HFFc6 (cell line): Measurements from ENCODE around the gene EXD1. TPM values are rescaled to one million over a fixed set of nuclear protein-coding genes. Genes with fewer than 3 reads are reported as not detected.
"Not testable (repeated sequence)": the region's sequence is repeated elsewhere in the genome, so short reads cannot be mapped to it uniquely, and the experiment has no call there.

ENCODE experiments used
- DNase-seq: peaks from one replicate; pipeline ENCODE4 v3.0.0-alpha.2; 2018
- H3K27ac Mint-ChIP-seq: 2 replicates; pipeline ENCODE4 v1.8.0; 2020; ENCODE audit warnings: mild to moderate bottlenecking, mixed read lengths
- H3K27me3 Mint-ChIP-seq: 2 replicates; pipeline ENCODE4 v1.8.0; 2021; ENCODE audit warnings: mild to moderate bottlenecking, moderate library complexity, mixed read lengths; ENCODE audit not compliant: insufficient read depth
- H3K36me3 Mint-ChIP-seq: 2 replicates; pipeline ENCODE4 v1.8.0; 2021; ENCODE audit warnings: low read depth, mixed read lengths
- H3K4me1 Mint-ChIP-seq: 2 replicates; pipeline ENCODE4 v1.8.0; 2020; ENCODE audit warnings: low read depth, mixed read lengths
- H3K4me3 Mint-ChIP-seq: 2 replicates; pipeline ENCODE4 v1.8.0; 2020; ENCODE audit warnings: mild to moderate bottlenecking, moderate library complexity, mixed read lengths
- H3K9me3 Mint-ChIP-seq: 2 replicates; pipeline ENCODE4 v1.8.0; 2020; ENCODE audit warnings: mild to moderate bottlenecking, mixed read lengths
- total RNA-seq, 6 experiments: library from RNA; stranded (reverse); fragmentation: NEBNext Ultra II Directional; extraction: Animal tissue kit (Norgen Biotek cat#: 25700); gene quantifications; 2 replicates in 1 of 6; 3 replicates in 5 of 6; pipeline ENCODE4 v1.2.3, GENCODE V29; 2021
- TF ChIP-seq, protein P1 (sequence below): fragments of 200-600 bp; sonication (generic); IDR thresholded peaks from 2 replicates; pipeline ENCODE4 v1.5.0; 2021; ENCODE audit warnings: antibody characterized with exemption, mild to moderate bottlenecking

Gene EXD1
- total RNA-seq, 6 experiments from 2014 or later = not detected

DNA sequence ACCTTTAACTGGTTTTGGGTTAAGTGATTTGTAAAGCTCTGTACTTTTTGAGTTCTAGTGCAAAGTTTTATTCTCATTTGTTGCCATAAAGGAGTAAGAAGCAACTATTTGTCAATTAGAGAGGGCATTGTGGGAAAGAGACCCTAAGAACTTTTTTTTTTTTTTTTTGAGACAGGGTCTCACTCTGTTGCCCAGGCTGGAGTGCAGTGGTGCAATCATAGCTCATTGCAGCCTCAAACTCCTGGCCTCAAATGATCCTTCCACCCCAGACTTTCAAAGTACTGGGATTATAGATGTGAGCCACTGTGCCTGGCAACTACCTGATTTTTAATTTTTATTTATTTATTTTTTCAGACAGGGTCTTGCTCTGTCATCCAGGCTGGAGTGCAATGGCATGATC lies 5.4 kb upstream of the EXD1 start:
- no peak overlapping the region for H3K4me3 Mint-ChIP-seq
- peaks cover 25% of the 10 kb centered on the region for H3K4me1 Mint-ChIP-seq
- DNase-seq = no peak
- H3K36me3 Mint-ChIP-seq = no peaks in the 10 kb centered on the region
- no peaks in the 10 kb centered on the region; the same call in 1 of the 2 replicates for H3K27me3 Mint-ChIP-seq
- H3K27ac Mint-ChIP-seq = no peak overlapping the region
- TF ChIP-seq, protein P1, sequence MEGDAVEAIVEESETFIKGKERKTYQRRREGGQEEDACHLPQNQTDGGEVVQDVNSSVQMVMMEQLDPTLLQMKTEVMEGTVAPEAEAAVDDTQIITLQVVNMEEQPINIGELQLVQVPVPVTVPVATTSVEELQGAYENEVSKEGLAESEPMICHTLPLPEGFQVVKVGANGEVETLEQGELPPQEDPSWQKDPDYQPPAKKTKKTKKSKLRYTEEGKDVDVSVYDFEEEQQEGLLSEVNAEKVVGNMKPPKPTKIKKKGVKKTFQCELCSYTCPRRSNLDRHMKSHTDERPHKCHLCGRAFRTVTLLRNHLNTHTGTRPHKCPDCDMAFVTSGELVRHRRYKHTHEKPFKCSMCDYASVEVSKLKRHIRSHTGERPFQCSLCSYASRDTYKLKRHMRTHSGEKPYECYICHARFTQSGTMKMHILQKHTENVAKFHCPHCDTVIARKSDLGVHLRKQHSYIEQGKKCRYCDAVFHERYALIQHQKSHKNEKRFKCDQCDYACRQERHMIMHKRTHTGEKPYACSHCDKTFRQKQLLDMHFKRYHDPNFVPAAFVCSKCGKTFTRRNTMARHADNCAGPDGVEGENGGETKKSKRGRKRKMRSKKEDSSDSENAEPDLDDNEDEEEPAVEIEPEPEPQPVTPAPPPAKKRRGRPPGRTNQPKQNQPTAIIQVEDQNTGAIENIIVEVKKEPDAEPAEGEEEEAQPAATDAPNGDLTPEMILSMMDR = no peak
- H3K9me3 Mint-ChIP-seq = no peaks in the 10 kb centered on the region

DNA sequence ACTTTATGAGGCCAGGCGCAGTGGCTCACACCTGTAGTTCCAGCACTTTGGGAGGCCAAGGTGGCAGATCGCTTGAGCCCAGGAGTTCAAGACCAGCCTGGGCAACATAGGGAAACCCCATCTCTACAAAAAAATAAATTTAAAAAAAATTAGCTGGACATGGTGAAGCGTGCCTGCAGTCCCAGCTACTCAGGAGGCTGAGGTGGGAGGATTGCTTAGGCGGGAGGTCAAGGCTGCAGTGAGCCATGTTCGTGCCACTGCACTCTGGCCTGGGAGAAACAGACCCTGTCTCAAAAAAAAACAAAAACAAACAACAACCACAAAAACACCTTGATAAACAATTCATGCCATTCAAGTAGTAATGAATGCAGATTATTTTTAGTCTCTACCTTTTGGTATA lies 4.7 kb upstream of the EXD1 start:
- not testable (repeated sequence) for DNase-seq, H3K4me3 Mint-ChIP-seq, H3K27ac Mint-ChIP-seq, H3K9me3 Mint-ChIP-seq, H3K27me3 Mint-ChIP-seq, H3K36me3 Mint-ChIP-seq
- peaks cover 25% of the 10 kb centered on the region for H3K4me1 Mint-ChIP-seq

DNA sequence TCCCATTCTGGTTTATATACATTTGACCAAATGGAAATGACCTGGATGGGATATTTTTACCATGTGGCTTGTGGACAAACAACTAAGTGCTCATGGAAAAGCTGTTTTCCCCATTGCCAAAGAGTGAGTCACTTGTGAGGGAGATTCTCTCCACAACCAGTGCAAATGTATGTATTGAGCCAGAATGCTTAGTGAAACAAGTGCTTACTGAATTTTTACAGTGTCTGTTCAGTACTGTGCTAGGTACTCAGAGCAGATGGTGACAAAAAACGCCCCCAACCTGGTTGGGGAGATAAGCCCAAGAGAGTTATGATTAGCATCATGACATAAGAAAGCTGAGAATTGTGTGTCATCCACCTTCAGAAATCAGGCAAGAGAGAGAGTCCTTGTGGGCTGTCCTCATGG lies 2.8 kb upstream of the EXD1 start:
- H3K4me1 Mint-ChIP-seq = peaks cover 25% of the 10 kb centered on the region

DNA sequence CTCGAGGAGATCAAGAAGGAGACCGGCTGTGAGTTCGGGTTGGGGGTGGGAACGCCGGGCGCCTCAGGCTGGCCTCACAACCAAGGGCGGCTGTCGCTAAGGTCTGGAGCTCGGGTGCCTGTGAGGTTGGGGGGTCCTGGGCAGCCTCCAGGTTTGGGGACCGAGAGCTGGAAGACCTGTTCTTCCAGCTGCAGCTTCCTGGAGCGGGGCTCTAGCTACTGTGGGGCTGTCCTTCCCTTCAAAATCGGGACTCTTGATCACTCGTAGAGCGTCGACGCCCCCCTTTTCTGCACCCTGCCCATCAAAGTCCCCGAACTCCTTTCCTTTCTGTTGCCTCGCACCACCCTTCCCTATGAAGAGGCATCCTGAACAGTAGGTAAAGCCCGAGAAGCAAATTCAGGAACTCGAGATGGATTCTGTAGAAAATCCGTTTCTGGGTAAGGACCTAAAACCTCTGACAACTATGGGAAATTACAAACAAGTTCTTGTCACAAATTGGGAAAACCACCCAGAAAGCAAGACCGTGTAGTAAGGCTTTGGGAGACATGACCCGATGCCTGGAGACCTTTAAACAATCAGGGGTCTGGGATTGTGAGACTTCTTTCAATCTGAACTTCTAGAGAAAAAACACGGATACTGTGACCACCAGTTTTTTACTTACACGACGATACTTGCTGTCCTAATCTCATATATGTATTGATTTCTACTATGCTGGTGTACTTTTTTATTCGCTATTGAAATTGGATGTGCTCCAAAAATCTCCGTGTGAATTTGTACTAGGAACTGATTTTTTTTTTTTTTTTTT lies 1.1 kb upstream of the EXD1 start:
- no peaks in the 10 kb centered on the region; the same call in 1 of the 2 replicates for H3K27me3 Mint-ChIP-seq
- H3K36me3 Mint-ChIP-seq = no peaks in the 10 kb centered on the region
- H3K9me3 Mint-ChIP-seq = no peaks in the 10 kb centered on the region
- peak; percentile 4 for DNase-seq
- TF ChIP-seq, protein P1 = no peak
- H3K4me3 Mint-ChIP-seq = peak overlapping the region; percentile 97
- peaks cover 25% of the 10 kb centered on the region for H3K4me1 Mint-ChIP-seq
- H3K27ac Mint-ChIP-seq = peak overlapping the region; percentile 87

More for the DNA sequence above, 2.8 kb upstream of the EXD1 start:
- TF ChIP-seq, protein P1 = no peak
- Mint-ChIP-seq H3K36me3 (no peaks in the 10 kb centered on the region), H3K27ac (peak overlapping the region; percentile 77), H3K27me3 (no peaks in the 10 kb centered on the region; the same call in 1 of the 2 replicates), H3K9me3 (no peaks in the 10 kb centered on the region), H3K4me3 (peak overlapping the region; percentile 97)
- DNase-seq = peak; percentile 68

DNA sequence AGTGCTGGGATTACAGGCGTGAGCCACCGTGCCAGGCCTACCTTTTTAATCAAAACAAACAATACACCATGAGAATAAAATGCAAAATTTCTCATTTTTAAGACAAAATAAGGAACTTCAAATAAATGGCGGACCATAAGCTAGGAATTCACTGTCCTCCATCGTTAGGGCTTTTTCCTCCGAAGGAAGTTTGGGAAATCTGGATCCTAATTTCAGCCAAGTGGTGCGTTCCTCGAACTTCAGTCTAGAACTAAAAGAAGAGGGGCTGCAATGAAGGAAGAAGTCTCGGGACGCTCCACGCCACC lies 260 bp downstream of the EXD1 start:
- no peaks in the 10 kb centered on the region; the same call in 1 of the 2 replicates for H3K27me3 Mint-ChIP-seq
- H3K36me3 Mint-ChIP-seq = no peaks in the 10 kb centered on the region
- no peak for DNase-seq
- H3K27ac Mint-ChIP-seq = peak overlapping the region; percentile 87
- H3K4me3 Mint-ChIP-seq = peak overlapping the region; percentile 97
- H3K9me3 Mint-ChIP-seq = no peaks in the 10 kb centered on the region
- TF ChIP-seq, protein P1 = no peak
- peaks cover 25% of the 10 kb centered on the region for H3K4me1 Mint-ChIP-seq

DNA sequence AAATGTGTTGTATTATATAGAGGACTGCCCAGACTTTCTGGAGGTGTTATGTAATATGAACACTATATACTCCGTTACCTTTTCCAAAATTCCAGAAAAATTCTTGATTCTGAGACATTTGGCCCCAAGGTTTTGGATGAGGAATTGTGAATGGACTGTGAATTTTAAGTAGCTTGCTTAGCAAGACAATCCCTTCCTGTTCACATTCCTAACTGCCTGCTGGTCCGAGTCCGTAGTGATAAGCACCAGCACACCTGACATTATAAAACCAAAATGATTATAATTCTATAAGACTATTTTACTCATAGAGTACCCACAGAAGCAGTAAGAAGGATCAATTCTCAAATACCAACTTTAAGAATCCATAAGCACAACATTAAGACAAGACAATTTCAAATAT lies 11.2 kb downstream of the EXD1 start:
- no peaks in the 10 kb centered on the region for H3K4me1 Mint-ChIP-seq
- DNase-seq = no peak
- H3K4me3 Mint-ChIP-seq = no peak overlapping the region
- TF ChIP-seq, protein P1 = no peak
- no peak overlapping the region for H3K27ac Mint-ChIP-seq
- no peaks in the 10 kb centered on the region for H3K9me3 Mint-ChIP-seq
- no peaks in the 10 kb centered on the region for H3K36me3 Mint-ChIP-seq
- peaks cover 25% of the 10 kb centered on the region for H3K27me3 Mint-ChIP-seq
